Measurements from ENCODE around the gene TMIGD1.

DNA sequence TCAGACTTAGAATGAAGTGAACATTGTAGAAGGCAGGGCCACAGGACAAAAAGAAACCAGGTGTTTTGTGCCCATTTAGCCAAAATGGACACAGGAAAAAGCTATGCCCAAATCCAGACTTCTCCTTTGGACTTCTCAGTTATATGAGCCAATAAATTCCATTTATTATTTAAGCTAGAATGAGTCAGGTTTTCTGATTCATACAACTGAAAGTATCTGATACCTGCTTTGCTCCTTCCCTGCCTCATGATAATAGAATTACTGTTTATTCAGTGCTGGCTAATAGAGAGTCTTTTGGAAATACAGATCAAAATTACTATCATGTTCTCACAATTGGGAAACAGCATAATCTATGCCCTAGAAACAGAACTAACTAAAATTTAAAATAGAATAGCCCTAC lies 36.1 kb upstream of the TMIGD1 start:
- TF ChIP-seq CTCF (IDR thresholded peaks at IDR 0.05), result no peak
- no peak for TF ChIP-seq EZH2 (IDR thresholded peaks at IDR 0.05; ENCODE audit: borderline replicate concordance, insufficient read depth, low read depth, low read length, poor library complexity, severe bottlenecking)
